ENCODE measurements around the gene CCSER2.

DNA sequence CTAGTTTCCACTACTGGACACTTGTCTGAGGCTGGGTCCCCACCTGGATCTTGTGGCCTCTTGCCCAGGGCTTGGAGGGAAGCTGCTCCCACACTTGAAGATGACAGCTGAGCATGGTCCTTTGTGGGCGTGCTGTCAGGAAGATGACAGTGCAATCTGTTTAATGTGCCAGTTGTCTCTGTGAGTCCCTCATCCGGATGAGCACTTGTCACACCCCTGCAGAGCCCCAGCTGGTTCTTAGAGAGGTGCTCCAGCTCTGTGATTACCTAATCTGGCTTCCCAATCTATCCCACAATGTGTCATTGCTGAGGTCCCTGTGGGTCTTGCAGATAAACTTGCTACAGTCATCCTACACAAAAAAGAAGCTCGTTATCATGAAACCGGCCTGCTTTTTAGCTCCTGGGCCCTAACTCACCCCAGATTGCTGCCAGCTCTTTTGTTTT lies 34.8 kb upstream of the CCSER2 start:
- TF ChIP-seq POLR2A (IDR thresholded peaks at IDR 0.05) = no peak
- TF ChIP-seq, protein P1, sequence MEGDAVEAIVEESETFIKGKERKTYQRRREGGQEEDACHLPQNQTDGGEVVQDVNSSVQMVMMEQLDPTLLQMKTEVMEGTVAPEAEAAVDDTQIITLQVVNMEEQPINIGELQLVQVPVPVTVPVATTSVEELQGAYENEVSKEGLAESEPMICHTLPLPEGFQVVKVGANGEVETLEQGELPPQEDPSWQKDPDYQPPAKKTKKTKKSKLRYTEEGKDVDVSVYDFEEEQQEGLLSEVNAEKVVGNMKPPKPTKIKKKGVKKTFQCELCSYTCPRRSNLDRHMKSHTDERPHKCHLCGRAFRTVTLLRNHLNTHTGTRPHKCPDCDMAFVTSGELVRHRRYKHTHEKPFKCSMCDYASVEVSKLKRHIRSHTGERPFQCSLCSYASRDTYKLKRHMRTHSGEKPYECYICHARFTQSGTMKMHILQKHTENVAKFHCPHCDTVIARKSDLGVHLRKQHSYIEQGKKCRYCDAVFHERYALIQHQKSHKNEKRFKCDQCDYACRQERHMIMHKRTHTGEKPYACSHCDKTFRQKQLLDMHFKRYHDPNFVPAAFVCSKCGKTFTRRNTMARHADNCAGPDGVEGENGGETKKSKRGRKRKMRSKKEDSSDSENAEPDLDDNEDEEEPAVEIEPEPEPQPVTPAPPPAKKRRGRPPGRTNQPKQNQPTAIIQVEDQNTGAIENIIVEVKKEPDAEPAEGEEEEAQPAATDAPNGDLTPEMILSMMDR (IDR thresholded peaks at IDR 0.05) = no peak

All from adrenal gland (tissue), 5 donors.